Heart left ventricle (tissue), 13 donors: ENCODE measurements around the gene APEH.

Source experiments
- POLR2A ChIP-seq, 2 donors: fragments of 450-650 bp; IDR thresholded peaks; one replicate each; pipeline ENCODE4 v1.6.1; 2017; ENCODE audit warnings: antibody characterized with exemption in 2 of 2, mild to moderate bottlenecking in 2 of 2, moderate library complexity in 2 of 2
- TF ChIP-seq, protein P1 (sequence below), 12 donors: fragments of 200-600 bp; sonication (generic) in 4 of 12; IDR thresholded peaks; one replicate each; pipeline versions ENCODE4 v1.5.0 to v1.8.0; 2018 to 2022; ENCODE audit warnings: antibody characterized with exemption in 12 of 12, mild to moderate bottlenecking in 5 of 12
- donor health status: ischemic (EF 13 %, LVEDD 7.1; RV severe dilation, severe dysfunction).
- donor health status: DM: no; HTN: yes; CAD: no.
- donor health status: DM: no; HTN: no; CAD: no.
- donor health status: ischemic (EF 25% LVEDD 6.9; RV normal size, moderate dysfunction).
- donor health status: ischemic (EF 25% LVEDD 5.7; RV mildly dilated, moderate dysfunction).
- donor health status: ischemic (EF 35%, LVEDD 5.7; RV mildly dilated, moderate dysfunction).
- donor health status: nonischemic (EF 11% LVEDD 7.7; RV severe dilation, severe dysfunction).
- donor health status: DM: yes; HTN: yes; CAD: no.
- donor health status: PGD.
- donor health status: ischemic (EF 29% LVEDD 5.4; RV normal size, mild dysfunction).
- donor health status: nonischemic (EF 23%, LVEDD 6.1; RV moderate dilation, normal function).

DNA sequence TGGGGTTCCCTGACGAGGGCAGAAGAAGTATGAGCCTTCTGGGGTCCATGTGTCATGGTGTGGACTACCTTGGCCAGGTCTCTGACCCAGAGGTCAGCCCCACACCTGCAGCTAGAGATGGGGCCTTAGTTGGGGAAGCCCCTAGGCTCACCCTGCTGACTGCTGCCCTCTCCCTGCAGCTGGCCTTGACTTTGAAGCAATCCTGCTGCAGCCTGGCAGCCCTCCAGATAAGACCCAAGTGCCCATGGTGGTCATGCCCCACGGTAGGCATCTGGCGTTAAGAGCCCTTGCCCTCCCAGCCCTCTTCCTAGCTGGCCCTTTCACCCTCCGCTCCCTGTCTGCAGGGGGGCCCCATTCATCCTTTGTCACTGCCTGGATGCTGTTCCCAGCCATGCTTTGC lies 7.4 kb downstream of the APEH start:
- no peak for TF ChIP-seq POLR2A (IDR thresholded peaks at IDR 0.05)
- TF ChIP-seq, protein P1, sequence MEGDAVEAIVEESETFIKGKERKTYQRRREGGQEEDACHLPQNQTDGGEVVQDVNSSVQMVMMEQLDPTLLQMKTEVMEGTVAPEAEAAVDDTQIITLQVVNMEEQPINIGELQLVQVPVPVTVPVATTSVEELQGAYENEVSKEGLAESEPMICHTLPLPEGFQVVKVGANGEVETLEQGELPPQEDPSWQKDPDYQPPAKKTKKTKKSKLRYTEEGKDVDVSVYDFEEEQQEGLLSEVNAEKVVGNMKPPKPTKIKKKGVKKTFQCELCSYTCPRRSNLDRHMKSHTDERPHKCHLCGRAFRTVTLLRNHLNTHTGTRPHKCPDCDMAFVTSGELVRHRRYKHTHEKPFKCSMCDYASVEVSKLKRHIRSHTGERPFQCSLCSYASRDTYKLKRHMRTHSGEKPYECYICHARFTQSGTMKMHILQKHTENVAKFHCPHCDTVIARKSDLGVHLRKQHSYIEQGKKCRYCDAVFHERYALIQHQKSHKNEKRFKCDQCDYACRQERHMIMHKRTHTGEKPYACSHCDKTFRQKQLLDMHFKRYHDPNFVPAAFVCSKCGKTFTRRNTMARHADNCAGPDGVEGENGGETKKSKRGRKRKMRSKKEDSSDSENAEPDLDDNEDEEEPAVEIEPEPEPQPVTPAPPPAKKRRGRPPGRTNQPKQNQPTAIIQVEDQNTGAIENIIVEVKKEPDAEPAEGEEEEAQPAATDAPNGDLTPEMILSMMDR (IDR thresholded peaks at IDR 0.05), result no peak
